Fibroblast of lung (primary cell): ENCODE results near the gene APCDD1L. TPM values are rescaled to one million over a fixed set of nuclear protein-coding genes. Genes with fewer than 3 reads are reported as not detected.

Source experiments
- DNase-seq, 2 donors: peaks; one replicate each; pipeline versions ENCODE4 v3.0.0 to v3.0.0-alpha.2; 2010; ENCODE audit warnings: low read depth in 2 of 2
- H2AFZ ChIP-seq: 2 replicates; pipeline ENCODE4 v1.5.1; 2012; ENCODE audit warnings: low read length, control low read depth, inconsistent platforms
- H3K27ac ChIP-seq: 2 replicates; pipeline ENCODE4 v1.5.1; 2011; ENCODE audit warnings: low read length, control low read depth; ENCODE audit not compliant: insufficient read depth
- H3K27me3 ChIP-seq: 2 replicates; pipeline ENCODE4 v1.5.1; 2011; ENCODE audit warnings: mild to moderate bottlenecking, low read length; ENCODE audit not compliant: control insufficient read depth, insufficient read depth
- H3K36me3 ChIP-seq: 2 replicates; pipeline ENCODE4 v1.5.1; 2011; ENCODE audit warnings: low read length; ENCODE audit not compliant: control insufficient read depth, insufficient read depth
- H3K4me1 ChIP-seq: 2 replicates; pipeline ENCODE4 v1.5.1; 2011; ENCODE audit warnings: low read length; ENCODE audit not compliant: control insufficient read depth, insufficient read depth; ENCODE audit errors: extremely low read depth
- H3K4me2 ChIP-seq: 2 replicates; pipeline ENCODE4 v1.5.1; 2011; ENCODE audit warnings: low read length, control low read depth; ENCODE audit not compliant: insufficient read depth; ENCODE audit errors: extremely low read depth
- H3K4me3 ChIP-seq, 4 experiments: fragments of 200-600 bp in 1 of 4; sonication (generic) in 1 of 4; replicated peaks in 1 of 4; 2 replicates each; pipeline ENCODE4 v1.5.1; 2011 to 2016; ENCODE audit warnings: low read length in 4 of 4, low read depth in 3 of 4, mild to moderate bottlenecking in 3 of 4, control low read depth in 2 of 4, inconsistent platforms in 1 of 4, mixed read lengths in 1 of 4; ENCODE audit not compliant: insufficient read depth in 1 of 4; ENCODE audit errors: control extremely low read depth in 1 of 4
- H3K79me2 ChIP-seq: 2 replicates; pipeline ENCODE4 v1.5.1; 2012; ENCODE audit warnings: mild to moderate bottlenecking, low read length, inconsistent platforms; ENCODE audit not compliant: control insufficient read depth, insufficient read depth
- H3K9ac ChIP-seq: 2 replicates; pipeline ENCODE4 v1.5.1; 2011; ENCODE audit warnings: mild to moderate bottlenecking, low read length, control low read depth; ENCODE audit not compliant: insufficient read depth
- H3K9me3 ChIP-seq: 2 replicates; pipeline ENCODE4 v1.5.1; 2012; ENCODE audit warnings: low read depth, low read length; ENCODE audit not compliant: control insufficient read depth, insufficient read depth
- H4K20me1 ChIP-seq: 2 replicates; pipeline ENCODE4 v1.5.1; 2011; ENCODE audit warnings: low read length; ENCODE audit not compliant: control insufficient read depth, insufficient read depth; ENCODE audit errors: extremely low read depth
- CTCF ChIP-seq, 2 donors: IDR thresholded peaks in 1 of 2; conservative IDR thresholded peaks in 1 of 2; 1 replicate in 1 of 2; 2 replicates in 1 of 2; pipeline ENCODE4 v1.5.1; 2011 to 2012; ENCODE audit warnings: low read length in 2 of 2, control low read depth in 1 of 2, inconsistent platforms in 1 of 2, low read depth in 1 of 2, mild to moderate bottlenecking in 1 of 2
- EZH2 ChIP-seq: IDR thresholded peaks from 2 replicates; pipeline ENCODE4 v1.5.1; 2012; ENCODE audit warnings: low read length, control low read depth, mild to moderate bottlenecking; ENCODE audit errors: missing control alignments
- polyA plus RNA-seq, 2 donors: library from polyadenylated mRNA; depleted of rRNA in 1 of 2; stranded (reverse) in 1 of 2; unstranded in 1 of 2; fragments of >200 nt; gene quantifications; 2 replicates each; pipeline ENCODE4 v1.2.1, GENCODE V29; 2011 to 2012; ENCODE audit warnings: missing spikeins in 1 of 2
- total RNA-seq: library from RNA; depleted of rRNA; stranded (reverse); fragments of >200 nt; gene quantifications from 2 replicates; pipeline ENCODE4 v1.2.1, GENCODE V29; 2014

Gene APCDD1L
- total and polyA plus RNA-seq, 2 donors (not counting 1 experiment from before 2014, with no cell fraction given): 0.18 to 0.99 TPM

DNA sequence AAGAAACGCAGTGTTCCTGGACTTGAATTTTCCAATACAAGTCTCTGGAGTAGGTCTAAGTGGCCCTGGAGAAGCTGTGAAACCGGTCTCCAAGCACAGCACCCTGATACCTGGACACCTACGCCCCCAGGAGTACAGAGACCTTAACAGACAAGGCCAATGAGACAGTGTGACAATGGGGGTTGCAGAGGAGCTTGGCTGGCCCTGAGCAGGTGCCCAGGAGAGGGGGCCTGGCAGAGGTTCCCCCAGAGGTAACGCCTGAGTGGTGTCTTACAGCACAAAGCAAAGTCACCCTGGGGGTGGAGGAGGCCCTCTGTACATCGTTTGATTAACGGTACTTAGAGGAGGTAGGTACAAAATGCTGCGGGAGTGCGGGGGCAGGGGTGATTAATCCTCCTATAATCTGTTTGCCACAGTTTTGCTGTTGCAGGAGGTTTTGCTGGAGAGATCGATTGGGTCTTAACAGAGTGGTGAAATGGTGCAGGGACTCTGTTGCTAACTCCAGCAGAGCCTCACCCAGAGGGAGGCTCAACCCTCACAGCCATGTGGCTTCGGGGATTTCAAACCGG lies 37.3 kb upstream of the APCDD1L start:
- H3K4me2 ChIP-seq: no peak overlapping the region
- H3K27ac ChIP-seq: no peak overlapping the region
- H2AFZ ChIP-seq: no peak overlapping the region
- no peaks in the 10 kb centered on the region for H3K4me1 ChIP-seq
- H4K20me1 ChIP-seq: no peaks in the 10 kb centered on the region
- DNase-seq: peak in 1 of 2 donors; percentile 39
- no peaks in the 10 kb centered on the region for H3K79me2 ChIP-seq
- H3K4me3 ChIP-seq: no peak overlapping the region
- no peaks in the 10 kb centered on the region for H3K27me3 ChIP-seq
- TF ChIP-seq EZH2 (no peak), CTCF (conservative IDR thresholded peaks at IDR 0.05 in 1 of 2, IDR thresholded peaks at IDR 0.05 in 1 of 2; ENCODE audit: low read depth in 1 of 2, low read length in 2 of 2) (no peak)
- no peaks in the 10 kb centered on the region for H3K9me3 ChIP-seq
- H3K9ac ChIP-seq: no peak overlapping the region
- H3K36me3 ChIP-seq: no peaks in the 10 kb centered on the region

- H3K4me1 ChIP-seq: no peaks in the 10 kb centered on the region
- no peaks in the 10 kb centered on the region for H4K20me1 ChIP-seq
- DNase-seq: no peak
- no peaks in the 10 kb centered on the region for H3K9me3 ChIP-seq
- TF ChIP-seq CTCF (conservative IDR thresholded peaks at IDR 0.05 in 1 of 2, IDR thresholded peaks at IDR 0.05 in 1 of 2; ENCODE audit: low read depth in 1 of 2, low read length in 2 of 2) (no peak), EZH2 (no peak)
- no peaks in the 10 kb centered on the region for H3K27me3 ChIP-seq
- H3K27ac ChIP-seq: no peak overlapping the region
- no peak overlapping the region for H3K4me2 ChIP-seq
- no peak overlapping the region for H2AFZ ChIP-seq
- H3K4me3 ChIP-seq: no peak overlapping the region
- H3K9ac ChIP-seq: no peak overlapping the region
- no peaks in the 10 kb centered on the region for H3K36me3 ChIP-seq
- H3K79me2 ChIP-seq: no peaks in the 10 kb centered on the region
These were observed 36.4 kb upstream of the APCDD1L start for GRCh38 chr20:58551631-58552030.

DNA sequence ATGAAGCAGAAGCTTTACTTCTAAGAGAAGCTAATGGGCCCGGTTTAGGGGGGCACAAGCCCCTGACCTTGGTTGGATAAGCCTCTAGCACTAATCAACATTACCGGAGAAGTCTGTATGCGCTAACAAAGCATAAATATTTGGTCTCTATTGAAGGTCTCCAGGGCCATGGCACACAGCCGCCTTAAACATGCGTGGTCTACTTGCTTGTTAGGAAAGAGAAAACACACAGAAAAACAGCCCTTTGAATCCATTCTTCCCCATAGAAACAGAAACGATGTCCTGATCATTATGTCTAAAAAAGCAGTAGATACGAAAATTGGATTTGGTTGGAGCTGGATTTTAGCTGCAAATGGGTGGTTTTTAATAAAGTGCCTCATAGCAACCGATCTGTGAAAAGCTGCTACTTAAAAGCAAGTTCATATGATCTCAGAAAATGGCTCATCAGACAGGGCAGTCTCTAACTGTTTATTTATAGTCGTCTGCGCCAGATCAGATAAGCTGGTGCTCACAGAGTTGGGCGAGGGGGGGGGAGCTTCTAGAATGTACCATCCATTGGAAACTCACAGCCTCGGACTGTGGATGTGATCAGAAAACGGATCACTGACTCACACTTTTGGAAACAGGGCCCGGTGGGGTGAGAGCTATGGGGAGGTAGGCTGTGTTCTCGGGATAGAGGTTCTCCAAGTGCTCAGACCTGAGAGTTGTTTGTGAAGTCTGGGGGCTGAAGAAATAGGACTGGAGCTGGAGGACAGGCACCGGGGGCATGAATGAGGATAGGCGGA lies 35.3 kb upstream of the APCDD1L start:
- Histone ChIP-seq H3K4me1 (no peaks in the 10 kb centered on the region), H4K20me1 (no peaks in the 10 kb centered on the region), H3K4me3 (peak overlapping the region in 1 of 4 experiments; percentile 2), H3K27me3 (no peaks in the 10 kb centered on the region), H3K27ac (no peak overlapping the region), H2AFZ (no peak overlapping the region), H3K36me3 (no peaks in the 10 kb centered on the region), H3K79me2 (no peaks in the 10 kb centered on the region), H3K4me2 (peak overlapping the region; percentile 19), H3K9me3 (no peaks in the 10 kb centered on the region), H3K9ac (no peak overlapping the region)
- TF ChIP-seq CTCF (conservative IDR thresholded peaks at IDR 0.05 in 1 of 2, IDR thresholded peaks at IDR 0.05 in 1 of 2; ENCODE audit: low read depth in 1 of 2, low read length in 2 of 2) (no peak), EZH2 (no peak)
- DNase-seq: peak; percentile 94 to 99
